Hematopoietic multipotent progenitor cell treated with erythropoietin and hydrocortisone succinate and interleukin-3 and kit ligand, for 8 days (in vitro differentiated cells): ENCODE results near the gene PIK3C3.
"Not testable (repeated sequence)": the region's sequence is repeated elsewhere in the genome, so short reads cannot be mapped to it uniquely, and the experiment has no call there.

Experiments
- DNase-seq: peaks from one replicate; pipeline ENCODE4 v3.0.0-alpha.2; 2015

Gene PIK3C3

DNA sequence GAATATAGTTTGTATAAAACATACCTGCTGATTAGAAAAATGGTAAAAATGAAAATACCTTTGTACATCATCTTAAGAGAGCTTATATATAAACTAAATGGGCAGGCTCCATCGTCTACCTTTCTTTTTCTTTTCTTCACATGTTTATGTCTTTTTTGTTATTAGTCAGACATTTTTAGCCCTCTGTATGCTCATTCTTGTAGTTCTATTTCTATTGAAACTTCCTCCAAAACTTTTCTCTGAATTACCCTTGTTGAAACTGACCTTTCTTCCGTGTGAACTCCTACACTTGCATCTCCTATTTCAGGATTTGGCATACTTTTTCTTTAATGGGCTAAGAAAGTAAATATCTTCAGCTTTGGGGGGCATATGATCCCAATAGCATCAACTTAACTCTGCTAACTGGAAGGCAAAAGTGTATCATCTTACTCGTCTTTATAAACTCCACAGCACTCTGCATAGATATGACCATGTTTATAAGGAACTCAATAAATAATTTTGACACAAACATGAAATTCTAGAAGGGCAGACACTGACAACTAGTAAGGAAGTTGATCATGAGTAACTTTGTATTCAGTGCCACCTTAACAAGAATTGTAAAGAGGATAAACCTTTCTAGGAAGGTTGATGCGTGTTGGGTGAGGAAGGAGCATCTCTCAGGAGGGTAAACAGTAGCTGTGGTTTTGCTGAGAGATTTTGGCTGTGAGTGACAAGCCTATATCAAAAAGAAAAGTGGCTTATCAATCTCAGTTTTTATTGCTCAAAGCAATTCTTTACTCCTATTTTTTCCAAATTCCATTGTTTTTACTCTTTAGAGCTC is 127.6 kb downstream of the PIK3C3 start:
- DNase-seq: no peak

DNA sequence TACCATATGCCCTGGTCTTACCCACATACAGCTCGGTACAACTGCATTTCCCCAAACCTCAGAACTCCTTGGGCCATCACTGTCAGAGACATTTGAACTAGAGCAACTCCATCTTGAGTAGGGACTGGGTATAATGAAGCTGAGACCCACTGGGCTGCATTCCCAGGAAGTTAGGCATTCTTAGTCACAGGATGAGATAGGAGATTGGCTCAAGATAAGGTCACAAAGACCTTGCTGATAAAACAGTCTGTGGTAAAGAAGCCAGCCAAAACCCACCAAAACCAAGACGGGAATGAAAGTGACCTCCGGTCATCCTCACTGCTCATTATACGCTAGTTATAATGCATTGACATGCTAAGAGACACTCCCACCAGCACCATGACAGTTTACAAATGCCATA is 131.3 kb downstream of the PIK3C3 start:
- no peak for DNase-seq

DNA sequence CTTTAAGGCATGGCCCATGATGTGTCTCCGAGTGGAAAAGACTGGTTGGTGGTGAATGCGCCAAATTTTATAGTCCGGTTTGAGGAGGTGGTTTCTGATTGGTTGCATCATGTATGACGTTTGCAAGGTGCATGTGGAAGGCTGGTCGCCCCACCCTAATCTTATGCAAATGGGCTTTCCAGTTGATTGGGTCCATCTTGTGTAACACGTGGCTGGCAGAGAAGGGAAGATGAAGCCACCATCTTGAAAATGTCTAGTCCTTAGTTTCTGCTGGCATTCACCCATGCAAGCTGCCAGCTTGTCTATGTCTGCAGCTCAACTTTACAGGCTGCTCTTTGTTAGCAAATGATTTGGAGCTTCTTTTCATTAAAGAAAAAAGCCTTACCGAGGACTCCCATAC is 132.2 kb downstream of the PIK3C3 start:
- DNase-seq: no peak

DNA sequence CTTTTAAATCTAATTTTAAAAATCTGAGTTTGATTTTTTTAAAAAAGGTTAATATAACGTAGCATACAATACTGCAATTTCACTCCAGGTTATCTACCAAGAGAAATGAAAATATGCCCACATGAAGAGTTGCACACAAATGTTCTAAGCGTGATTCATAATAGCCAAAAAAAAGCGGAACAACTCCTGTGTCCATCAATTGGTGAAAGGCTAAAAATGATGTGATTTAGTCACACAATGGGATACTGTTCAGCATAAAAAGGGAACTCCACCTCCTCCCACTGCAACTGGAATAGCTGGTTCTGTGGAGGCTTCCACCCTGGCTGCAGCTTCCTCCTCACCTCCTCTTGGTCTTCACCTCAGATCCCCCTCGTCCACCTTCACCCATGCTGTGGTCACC is 132.8 kb downstream of the PIK3C3 start:
- DNase-seq: no peak

DNA sequence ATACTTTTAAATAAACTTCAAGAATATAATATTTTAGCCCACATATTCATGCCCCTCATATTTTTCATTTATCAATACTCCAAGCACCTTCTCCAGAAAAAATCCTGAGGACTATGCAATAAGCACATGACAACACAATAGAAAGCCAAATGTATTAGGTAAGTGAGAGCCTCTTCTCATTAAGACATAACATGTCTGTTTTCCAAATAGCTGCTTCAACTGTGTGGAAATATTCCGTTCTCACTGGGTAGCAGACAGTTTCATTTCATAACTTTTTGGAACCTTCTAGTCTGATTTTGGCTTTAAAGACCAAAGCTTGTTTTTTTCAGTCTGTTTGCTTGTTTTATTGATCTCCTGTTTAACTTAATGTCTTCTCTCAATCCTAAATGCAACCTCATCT is 137.8 kb downstream of the PIK3C3 start:
- DNase-seq: no peak

DNA sequence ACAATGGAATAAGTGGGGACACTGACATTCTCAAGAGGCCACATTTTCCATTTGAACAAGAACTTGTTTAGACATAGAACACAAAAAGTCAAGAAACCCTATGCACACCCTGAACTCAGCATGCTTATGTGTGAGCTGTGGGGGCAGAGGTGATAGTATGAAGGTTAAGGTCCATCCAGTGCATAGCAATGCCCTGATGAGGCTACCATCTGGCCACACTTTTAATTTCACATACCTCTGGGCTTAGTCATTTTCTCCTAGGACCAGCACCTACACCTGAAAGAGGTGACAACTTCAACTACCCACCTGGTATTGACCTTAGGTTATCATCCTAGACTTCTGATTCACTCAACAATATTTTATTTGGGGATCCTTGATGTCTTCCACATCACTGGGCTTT is 139.8 kb downstream of the PIK3C3 start:
- no peak for DNase-seq

DNA sequence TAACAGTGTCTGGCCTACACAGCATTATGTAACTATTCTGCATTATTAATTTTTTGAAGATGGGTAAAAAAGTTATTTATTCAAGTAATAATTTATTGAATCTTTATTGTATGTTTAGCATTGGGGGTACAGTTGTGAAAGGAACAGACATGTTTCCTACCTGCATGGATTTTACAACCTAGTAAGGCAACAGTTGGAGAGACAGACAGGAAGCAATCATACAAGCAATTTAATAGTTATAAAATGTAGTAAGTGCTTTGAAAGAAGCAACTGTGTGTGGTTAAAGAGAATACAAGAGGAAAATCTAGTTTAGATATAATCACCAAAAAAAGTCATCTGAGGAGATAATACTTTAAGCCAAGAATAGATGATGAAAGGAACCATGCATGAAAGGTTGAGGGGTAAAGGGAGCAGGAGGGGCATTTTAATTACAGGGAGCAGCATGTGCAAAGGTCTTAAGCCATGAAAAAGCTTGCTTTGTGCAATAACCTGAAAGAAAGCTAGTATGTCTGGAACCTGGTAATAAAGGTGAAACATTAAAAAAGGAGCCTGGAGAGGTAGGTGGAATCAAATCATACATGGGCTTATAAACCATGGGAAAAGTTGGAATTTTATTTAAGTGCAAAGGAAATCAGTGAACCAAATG is 140.8 kb downstream of the PIK3C3 start:
- no peak for DNase-seq

DNA sequence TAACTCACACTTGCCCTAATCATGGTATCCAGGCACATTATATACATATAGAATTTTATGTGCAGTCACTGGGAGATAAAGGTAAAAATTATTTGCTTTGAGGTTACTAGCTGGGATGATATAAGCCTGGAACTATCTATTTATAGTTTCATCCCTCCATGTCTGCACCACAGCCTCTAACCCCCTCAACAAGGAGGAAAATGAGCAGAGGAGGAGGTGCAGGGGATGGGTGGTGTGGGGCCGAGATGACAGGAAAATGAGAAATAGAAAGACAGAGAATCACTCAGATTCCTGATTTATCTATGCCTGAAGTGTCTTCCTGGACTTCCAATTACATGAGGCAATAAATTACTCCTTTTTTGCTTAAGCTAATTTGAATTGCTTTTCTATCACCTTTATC is 145.2 kb downstream of the PIK3C3 start:
- DNase-seq: no peak

DNA sequence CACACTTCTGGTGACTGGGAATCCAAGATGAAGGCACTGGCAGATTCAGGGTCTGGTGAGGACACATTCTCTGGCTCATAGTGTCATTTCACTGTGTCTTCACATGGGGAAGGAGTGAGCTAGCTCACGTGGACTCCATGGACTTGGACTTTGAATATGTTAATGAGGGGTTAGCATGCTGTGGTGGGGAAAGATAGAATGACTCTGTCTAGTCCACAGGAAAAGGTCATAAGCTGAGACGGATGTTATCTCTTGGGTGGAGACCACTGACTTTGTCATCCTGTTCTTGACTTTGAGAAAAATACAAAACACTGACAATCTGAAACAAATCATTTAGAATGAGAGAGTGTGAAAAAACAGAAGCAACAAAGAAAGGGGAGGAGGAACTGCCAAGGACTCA is 145.9 kb downstream of the PIK3C3 start:
- DNase-seq: no peak

DNA sequence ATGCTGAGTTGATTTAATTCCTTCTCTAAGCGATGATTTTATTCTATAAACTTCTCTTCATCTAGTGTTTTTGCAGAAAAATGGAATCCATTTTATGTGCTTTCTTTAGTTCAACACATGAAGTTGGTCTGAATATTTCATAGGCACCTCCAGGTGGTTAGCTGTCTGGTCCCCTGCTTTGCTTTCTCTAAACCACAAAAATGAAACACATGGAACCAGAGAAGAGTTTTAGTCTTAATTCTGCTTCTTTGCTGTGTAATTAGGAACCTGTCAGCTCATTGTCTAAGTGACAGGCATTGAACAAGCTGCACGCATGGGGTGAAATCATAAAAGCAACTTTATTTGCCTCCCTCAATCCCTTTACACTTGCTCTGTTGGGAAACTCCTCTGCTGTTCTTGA is 150.4 kb downstream of the PIK3C3 start:
- no peak for DNase-seq

DNA sequence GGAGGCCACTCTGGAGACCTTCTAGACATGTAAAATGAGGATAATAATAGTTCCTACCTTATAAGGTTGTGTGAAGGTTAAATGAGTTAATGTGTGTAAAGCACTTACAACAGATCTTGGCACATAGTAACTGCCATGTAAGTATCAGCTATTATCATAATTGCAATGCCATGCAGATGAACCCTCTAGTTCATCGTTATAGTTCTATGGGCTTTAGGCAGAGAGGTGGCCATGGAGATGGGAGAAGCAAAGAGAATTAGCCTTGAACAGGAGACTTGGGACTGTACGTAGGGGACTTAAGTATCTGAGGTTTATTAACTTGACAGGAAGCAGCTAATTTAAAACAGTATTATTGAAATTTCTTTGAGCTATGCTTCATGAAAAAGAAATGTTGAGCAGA is 151.8 kb downstream of the PIK3C3 start:
- DNase-seq: no peak

DNA sequence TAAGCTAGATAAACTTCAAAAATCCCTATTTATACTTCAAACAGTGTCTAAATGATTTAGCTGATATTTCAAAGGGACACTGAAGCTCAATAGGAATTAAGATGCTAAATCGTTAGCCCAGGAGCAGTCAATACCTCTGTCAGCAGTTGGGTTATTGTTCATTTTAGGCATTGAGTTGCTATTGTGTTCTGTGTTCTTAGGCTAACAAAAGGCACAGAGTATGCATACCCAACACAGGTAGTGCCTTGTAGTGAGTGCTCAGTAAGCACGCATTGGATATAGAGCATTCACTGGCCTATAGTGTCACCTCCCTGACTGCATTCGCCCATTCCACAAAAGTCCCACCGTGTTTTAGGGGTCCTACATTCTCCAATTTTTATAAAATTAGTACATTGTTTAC is 152.3 kb downstream of the PIK3C3 start:
- no peak for DNase-seq

DNA sequence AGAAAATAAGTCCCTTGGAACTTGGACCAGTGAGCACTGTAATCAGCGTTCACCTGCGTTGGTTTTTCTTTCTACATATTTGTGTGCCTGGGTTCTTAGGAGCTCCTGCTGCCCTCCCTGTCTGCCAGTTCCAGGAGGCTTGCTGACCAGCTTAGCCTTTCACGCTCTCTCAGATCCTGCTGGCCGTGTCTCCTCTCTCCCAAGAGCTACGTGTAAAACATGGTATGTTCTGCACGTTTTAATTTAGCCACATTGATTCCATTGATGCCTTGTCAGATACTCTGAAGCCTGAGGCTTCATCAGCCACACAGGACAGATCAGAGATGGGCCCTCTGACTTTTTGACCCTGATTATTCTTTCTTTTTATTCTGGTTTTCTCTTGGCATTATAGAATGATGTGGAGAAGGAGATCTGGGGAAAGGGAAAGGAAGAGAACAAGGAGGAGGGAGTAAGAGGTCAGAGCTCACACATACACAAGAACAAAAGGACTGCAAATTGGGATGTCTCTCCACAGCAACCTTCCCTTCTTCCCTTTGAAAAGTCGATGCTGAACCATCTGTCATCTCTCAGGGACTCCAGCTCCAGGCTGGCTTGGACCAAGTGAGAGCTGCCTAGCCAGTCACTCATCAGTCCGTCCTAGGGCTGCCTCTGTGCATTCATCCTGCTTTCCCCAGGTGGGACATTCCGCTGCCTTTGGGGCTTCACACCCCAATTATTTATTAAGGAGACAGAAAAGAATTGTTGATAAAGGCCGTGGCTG is 152.8 kb downstream of the PIK3C3 start:
- DNase-seq: no peak

DNA sequence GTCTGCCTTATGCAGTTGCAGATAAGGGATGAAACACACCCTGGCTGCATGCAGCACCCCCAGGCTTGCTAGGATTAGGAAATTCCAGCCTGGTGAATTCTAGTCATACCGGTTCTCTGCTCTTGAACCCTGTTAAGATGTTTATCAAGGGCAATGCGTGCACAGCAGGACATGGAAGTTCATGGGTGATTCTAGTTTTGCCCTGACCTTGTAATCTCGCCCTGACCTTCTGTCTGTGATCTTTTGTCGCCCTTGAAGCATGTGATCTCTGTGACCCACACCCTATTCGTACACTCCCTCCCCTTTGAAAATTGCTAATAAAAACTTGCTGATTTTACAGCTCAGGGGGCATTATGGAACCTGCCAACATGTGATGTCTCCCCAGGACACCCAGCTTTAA is 157.1 kb downstream of the PIK3C3 start:
- not testable (repeated sequence) for DNase-seq

DNA sequence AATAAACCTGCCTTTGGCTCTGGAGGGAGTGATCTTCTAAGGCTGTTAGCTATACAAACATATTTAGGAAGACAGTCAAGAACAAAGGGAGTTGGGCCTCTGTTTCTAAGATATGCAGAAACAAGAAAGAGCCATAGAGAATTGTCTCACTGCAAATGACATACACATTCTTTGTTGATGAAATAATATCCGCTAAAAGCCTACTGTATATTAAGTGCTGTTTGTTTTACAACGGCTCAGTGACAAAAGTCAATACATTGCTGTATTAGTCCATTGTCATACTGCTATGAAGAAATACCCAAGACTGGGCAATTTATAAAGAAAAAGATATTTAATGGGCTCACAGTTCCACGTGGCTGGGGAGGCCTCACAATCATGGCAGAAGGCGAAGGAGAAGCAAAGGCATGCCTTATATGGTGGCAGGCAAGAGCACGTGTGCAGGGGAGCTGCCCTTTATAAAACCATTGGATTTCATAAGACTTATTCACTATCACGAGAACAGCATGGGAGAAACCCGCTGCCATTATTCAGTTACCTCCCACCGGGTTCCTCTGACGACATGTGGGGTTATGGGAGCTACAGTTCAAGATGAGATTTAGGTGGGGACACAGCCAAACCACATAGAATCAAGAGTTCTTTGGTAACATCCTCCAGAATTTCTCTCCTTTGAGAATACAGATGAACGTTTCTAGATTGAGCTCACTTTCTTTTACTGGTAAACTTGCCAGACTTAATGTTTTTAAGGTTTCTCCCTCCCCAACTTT is 157.8 kb downstream of the PIK3C3 start:
- no peak for DNase-seq

DNA sequence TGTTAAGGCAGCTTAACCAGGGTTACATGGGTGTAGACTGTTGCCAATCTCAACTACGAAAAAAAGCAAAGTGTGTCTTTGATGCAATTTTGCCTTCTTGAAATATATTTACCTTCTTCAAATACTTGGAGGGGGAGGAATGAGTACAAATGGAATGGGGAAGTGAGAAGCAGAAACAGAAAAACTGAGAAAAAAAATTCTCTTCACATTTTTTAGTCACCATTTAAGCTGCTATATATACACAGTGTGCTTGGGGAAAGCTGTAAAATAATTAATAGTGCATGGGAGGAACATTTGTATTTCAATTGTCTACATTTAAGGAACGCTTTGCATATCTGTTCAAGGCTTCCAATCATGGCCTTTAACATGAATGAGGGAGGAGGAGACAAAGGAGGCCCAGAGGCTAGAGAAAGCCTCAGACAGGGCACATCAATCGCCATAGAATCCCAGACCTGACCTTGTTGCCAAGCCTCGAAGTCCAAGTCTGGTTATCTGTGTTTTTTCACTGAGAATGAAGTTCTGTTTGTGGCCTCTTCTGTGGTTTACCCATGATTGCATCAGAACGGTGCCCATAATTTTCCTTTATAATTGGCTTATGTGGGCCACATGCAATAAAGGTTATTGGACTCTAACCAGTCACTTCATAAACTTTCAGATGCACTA is 158.6 kb downstream of the PIK3C3 start:
- DNase-seq: peak; percentile 69

DNA sequence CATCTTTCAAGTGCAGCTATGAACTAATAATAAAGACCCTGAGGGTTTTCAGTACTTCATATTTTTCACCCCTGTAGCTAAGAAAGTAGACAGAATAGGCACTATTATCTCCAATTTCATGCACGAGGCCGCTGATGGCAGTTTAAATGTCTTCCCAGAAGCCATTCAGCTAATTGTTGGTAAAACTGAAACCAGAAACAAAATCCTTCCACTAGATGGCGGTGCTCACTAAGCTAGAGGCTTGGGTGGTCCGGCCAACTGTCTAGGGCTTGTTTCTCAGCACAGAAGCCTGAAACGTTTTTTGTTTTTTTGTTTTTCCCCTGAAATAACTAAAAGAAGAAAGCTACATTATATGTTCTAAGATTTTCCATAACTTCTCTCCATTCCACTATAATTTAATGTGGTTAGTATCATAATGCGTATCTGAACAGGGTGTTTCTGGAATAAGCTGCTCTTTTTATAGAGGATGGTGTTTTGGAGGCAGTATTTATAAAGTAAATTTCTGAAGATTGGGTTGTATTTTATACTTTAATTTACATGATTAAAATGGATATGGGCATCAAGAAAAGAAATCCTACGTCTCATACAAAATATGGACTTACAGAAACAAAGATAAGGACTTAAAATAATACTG is 159.4 kb downstream of the PIK3C3 start:
- peak; percentile 88 for DNase-seq

DNA sequence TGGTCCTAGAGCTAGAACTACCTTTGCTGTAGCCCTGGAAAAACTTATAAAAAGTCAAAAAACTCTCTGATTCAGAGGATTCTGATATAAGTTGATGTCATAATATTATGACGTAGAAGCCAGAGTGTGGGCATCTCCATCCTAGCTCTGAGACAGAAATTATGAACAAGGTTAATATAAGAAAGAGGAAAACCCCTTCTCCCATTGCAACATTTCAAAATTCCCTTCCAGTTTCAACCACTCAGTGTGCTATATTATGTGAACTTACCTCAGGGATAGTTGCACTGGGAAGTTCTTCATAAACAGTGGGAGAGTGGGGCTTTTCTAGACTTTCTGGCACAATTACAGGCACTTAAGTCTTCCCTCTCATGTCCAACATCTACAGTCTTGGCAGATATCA is 171.6 kb downstream of the PIK3C3 start:
- no peak for DNase-seq

DNA sequence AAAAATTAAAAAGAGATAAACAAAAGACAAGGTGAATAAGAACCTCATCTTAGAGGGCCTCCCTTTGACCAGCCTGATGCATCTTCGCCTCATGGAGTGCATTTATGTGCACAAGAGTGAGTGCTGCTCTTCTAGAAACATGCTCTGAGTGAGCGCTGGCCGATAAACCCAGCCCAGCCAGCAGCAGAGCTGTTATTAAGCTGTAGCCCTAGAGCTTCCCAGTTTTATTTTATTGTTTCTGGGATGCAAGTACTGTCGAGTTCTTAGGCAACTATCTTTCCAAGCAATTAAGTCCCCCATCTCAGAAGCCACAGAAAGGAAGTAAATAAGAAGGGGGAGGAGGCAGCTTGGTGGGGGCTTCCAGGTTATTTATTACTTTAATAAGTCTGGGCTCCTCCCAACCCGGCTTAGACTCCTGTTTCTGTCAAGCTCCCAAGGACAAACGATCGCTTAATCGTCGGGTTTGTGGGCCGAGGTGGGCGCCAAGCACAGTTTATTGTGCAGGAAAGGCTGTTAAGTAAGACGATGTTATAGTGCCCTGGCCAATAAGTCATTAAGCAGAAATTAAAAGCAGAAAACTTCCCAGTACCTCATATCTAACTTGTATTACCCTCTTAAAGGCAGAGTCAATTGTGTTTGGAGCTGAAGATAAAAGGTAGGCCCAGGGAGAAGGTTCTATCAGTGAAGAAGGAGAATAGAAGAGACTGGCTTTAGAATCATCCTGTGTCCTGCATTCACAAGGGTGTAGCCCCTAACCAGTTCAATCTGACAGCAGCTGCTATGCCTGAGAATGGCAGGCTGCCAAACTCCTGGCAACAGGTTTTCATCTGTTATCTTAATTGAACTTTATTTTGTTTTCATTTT is 176.3 kb downstream of the PIK3C3 start:
- DNase-seq: no peak

DNA sequence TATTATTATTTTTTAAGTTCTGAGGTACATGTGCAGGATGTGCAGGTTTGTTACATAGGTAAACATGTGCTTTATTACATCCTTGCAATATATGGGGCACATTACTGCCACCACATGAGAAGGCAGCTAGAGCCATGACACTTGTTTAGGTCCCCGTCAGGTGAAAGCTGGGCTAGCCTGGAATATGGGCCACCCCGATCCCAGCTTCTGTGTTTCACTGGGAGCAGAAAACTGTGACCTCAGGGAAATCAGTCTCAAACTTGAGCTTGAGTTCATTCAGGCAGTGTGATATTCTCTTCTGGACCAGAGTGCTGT is 176.9 kb downstream of the PIK3C3 start:
- DNase-seq: no peak
